ENCODE measurements around the gene CADM1.

- TF ChIP-seq CTCF (IDR thresholded peaks at IDR 0.05; ENCODE audit: low read depth, low read length, poor library complexity, severe bottlenecking) (no peak), EZH2phosphoT487 (IDR thresholded peaks at IDR 0.05; ENCODE audit: borderline replicate concordance, low read length) (no peak)
Observed at GRCh38 chr11:115316696-115317095, 187.5 kb downstream of the CADM1 start.
